Measurements from ENCODE around the gene SS18.

Gene SS18

DNA sequence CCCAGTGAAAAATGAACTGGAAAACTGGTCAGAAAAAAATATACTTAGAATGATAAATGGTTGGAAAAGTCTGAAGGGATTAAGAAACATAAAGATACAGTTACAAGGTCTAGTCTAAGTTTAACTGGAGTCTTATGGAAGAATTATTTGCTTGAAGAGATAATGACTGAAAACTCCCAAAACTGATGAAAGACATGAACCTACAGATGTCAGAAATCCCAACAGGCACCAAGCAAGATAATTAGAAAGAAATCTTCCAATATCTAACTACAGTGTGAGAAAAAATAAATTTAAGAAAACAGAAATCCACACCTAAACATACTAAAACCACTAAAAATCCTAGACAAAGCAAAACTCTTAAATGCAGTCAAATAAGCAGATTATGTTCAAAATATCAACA, 19.4 kb downstream of the SS18 start:
- no peak for DNase-seq

GRCh38 chr18:26059357-26059756, 31.1 kb downstream of the SS18 start:
- DNase-seq: no peak

GRCh38 chr18:26057344-26057773, 33.1 kb downstream of the SS18 start:
- no peak for DNase-seq

- DNase-seq: no peak
Observed at GRCh38 chr18:26056291-26056690, 34.1 kb downstream of the SS18 start.

DNA sequence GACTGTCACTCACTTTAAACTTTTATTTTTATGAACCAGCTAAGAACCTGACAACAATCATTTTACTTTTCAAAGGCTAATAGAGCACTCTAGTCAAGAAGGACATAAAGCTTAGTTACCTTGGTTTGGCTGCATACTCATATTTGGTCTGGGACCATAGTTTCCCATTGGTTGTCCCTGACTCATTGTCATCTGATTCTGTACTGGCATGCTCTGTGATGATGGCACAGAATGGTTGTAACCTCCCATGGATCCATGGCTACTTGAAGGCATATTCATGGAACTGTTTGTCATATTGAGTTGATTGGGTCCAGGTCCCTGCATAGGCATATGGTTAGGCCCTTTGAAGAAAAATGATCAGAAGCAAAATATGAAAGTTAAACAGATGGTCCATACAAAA, 37.9 kb downstream of the SS18 start:
- DNase-seq: no peak

DNA sequence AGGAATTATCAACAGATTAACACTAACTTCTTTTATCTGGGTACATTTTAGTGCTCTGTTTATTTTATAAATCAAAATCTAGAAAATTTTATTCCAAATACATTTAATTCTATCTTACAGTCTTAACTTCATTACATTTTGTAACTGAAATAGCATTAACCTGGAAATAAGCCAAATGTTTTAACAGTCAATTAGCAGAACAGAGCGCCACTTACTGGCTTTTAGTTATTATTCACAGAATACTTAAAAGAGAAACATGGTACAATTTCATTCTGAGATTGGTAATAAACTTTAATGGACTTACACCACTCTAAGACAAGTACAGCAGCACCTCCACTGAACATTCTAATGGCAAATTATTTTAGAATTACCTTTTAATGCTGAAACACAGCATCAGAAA, 38.6 kb downstream of the SS18 start:
- DNase-seq: no peak

DNA sequence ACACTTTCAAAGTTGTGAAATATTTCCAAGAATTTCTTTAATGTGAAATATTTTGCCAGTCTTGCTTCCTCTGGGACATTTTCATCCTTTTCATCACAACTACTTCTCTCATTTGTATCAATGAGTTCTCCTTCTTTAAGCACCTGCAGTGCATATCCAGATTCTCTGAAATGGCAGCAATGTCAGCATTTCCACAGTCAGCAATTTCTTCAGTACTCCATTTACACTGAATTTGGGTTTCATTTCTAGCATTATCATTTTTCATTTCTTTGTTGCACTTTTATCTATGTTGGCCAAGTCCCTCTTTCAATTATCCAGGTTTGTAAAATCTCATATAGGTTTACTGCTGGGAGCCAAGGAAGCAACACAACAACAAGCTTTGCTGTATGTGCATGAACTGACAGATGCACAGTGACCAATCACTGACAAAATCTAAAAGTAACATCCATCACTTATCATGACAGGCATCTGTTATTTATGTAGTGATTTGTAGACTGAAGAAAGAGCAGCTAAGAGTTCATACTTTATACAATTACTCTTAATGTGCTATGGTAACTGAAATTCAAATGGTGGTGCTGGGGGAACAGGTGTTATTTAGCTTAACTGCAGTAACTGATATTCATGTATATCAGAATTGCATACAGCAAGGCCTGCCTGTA, 43.9 kb downstream of the SS18 start:
- DNase-seq: peak; percentile 28 to 39

DNA sequence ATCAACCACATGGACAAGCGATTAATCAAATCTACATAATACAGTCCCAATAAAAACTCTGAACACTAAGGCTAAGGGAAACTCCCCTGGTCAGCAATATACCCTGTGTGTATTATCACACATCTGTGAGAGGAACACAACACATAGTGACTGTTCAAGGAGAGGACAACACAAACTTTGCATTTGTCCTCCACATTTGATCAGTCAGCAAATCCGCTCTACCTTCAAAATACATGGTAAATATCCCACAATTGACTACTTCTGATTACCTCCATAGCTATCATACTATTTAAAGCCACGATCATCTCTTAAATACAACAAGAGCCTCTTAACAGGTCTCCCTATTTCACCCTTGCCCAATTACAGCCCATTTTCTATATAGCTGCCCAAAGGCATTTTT, 45.6 kb downstream of the SS18 start:
- no peak for DNase-seq

- DNase-seq: no peak
Observed at GRCh38 chr18:26040051-26040656, 50.3 kb downstream of the SS18 start.

- DNase-seq: no peak
Observed at GRCh38 chr18:26039203-26039602, 51.2 kb downstream of the SS18 start.

GRCh38 chr18:26036635-26037034, 53.8 kb downstream of the SS18 start:
- no peak for DNase-seq

GRCh38 chr18:26034850-26035497, 55.4 kb downstream of the SS18 start:
- no peak for DNase-seq

- peak; percentile 63 for DNase-seq
Observed at GRCh38 chr18:26022585-26022984, 67.8 kb downstream of the SS18 start.

- no peak for DNase-seq
Observed at GRCh38 chr18:26021061-26021754, 69.2 kb downstream of the SS18 start.

GRCh38 chr18:26017929-26018328, 72.5 kb downstream of the SS18 start:
- DNase-seq: peak in 1 of 2 experiments; percentile 15

DNA sequence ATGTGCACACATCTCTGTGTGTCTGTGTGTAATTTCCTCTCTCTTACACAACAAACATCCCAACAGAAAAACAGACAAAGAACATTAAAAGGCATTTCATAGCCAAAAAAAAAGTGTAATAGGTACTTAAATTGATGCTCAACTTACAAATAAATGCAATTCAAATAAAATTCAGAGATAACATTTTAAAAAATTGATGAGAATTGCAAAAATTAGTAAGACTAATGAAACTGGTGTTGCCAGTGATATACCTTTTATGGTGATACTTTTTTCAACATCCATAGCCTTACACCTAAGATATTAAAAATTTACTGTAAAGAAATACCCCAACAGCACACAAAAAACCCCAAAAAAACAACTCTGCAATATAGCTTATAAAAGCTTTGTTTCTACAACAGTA, 76.0 kb downstream of the SS18 start:
- no peak for DNase-seq

DNA sequence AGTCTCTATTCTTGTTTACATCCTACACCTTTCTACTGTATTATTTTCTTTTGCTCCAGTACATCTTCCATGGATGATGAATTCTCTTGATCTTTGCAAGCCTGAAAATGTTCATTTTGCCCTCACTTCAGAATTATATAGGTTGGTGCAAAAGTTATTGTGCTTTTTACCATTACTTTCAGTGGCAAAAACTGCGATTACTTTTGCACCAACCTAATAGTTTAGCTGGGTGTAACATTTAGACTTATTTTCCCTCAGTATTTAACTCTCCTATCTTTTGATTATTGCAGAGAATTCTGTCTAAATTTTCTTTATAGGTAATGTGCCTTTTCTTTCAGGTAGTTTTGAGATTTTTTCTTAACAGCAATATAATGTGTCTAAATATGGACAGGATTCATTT, 81.8 kb downstream of the SS18 start:
- DNase-seq: no peak

GRCh38 chr18:26008096-26008495, 82.3 kb downstream of the SS18 start:
- DNase-seq: no peak

DNA sequence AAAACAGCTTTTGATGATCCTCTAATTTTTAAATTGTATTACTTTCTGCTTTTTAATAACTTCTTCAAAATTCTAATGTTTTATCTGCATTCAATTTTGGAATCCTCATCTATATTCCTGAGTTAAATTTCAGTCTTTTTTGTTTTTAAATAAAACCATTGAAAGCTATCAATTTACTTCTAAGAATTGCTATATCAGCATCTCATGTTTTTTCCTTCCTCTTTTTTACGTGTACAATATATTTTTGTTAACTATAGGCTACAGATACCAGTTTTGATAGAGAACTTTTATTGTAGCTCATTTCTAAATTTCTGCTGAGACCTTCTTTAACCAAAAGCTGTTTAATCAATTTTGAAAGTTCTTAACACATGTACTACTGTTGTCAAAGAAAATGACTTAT, 84.5 kb downstream of the SS18 start:
- no peak for DNase-seq

- peak in 1 of 2 experiments; percentile 3 for DNase-seq
Observed at GRCh38 chr18:26004832-26005231, 85.6 kb downstream of the SS18 start.

GRCh38 chr18:26003817-26004216, 86.6 kb downstream of the SS18 start:
- DNase-seq: no peak

DNA sequence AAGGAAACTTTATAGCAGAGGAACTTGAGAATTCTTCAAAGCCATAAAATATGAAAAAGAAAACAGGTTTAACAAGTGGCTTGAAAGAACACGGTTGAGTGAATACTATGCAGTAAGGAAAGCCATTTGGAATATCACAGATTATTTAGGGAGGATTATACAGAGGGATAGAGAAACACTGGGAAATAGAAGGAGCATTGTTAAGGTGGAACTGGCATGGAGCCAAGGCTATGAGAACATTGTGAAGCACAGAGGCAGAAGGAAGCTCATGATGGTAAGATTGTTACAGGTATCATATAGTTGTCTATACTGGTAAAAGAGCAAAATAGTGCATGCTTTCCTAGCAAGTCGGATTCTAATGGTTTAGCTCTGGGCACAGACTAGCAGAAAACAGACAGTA, 87.1 kb downstream of the SS18 start:
- DNase-seq: peak; percentile 15 to 30

DNA sequence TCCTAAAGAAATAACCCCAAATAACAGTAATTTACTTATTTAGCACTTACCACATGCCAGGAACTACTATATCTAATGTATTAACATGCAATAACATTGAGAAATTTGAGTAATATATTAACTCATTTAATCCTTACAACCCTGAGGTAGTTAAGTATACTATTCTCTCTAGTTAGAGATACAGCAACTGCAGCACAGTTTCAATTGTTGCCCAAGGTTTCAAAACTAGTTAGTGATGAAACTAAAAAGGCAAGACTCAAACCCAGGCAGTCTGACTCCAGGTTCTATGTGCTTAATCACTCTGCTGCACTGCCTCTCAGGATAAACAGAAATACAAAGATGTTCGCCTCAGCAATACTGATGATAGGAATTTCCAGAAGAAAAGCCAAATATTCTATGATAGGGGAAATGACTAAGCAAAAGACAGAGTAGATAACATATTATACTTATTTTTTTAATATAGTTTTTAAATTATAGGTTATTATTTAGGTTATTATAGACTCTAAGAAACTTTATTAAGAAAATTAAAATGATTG, 88.0 kb downstream of the SS18 start:
- DNase-seq: no peak

GRCh38 chr18:25998461-25998860, 92.0 kb downstream of the SS18 start:
- DNase-seq: no peak
